ENCODE data around the gene SLTM. TPM values are rescaled to one million over a fixed set of nuclear protein-coding genes. Genes with fewer than 3 reads are reported as not detected.
A peak's percentile ranks its signal among the peaks of the same experiment; 100 is the strongest.

SLTM gene
- total RNA-seq, 2 experiments from 2014 or later, result 183 to 189 TPM

DNA sequence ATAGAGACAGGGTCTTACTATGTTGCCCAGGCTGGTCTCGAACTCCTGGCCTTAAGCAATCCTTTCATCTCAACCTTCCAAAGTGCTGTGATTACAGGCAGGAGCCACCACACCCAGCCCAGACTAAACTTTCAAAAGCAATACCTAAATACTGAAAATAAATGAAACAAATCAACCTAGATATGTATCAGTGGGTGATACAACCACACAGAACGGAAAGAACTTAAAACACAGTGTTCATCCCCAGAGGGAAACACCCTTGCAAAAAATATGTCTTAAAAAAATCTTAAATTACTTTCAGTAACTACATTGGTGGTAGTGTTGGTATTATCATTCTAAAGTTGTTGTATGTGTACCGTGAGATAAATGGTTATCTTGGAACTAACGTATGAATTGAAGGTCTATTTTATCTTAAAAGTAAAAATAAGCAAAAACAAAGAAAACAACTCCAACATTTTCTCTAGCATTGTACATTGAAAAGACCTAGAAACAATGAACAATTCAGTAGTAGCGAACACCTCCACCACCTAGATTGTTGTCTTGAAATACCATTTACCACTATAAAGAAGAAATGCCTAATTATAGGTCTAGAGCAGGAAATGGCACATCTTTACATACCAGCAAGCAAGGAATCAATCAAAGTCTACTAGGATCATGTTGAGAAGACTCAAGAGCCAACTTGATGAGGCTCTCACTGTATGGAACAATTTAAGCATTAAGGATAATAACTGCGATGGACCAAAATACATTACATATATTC is 24.7 kb downstream of the SLTM start:
- ATAC-seq (ENCODE audit: poor library complexity) (peak; percentile 49), DNase-seq (peak in 1 of 14 experiments; percentile 30)
- H3K4me1 ChIP-seq (ENCODE audit: insufficient read depth, low read length), result peaks cover 7% of the 10 kb centered on the region
- H3K36me3 Mint-ChIP-seq (ENCODE audit: low read depth), result peaks cover 90% of the 10 kb centered on the region
- H3K4me3 Mint-ChIP-seq, result peak overlapping the region; percentile 36
- H3K27ac Mint-ChIP-seq, result peak overlapping the region; percentile 34
- H3K27me3 Mint-ChIP-seq, result no peaks in the 10 kb centered on the region
- no peak overlapping the region for H3K27ac ChIP-seq (ENCODE audit: low read depth in 1 of 2, low read length in 2 of 2)
- intact Hi-C loops (cut with DNase I, micrococcal nuclease), result no loop called here
- H3K9me3 Mint-ChIP-seq, result no peaks in the 10 kb centered on the region
- no peaks in the 10 kb centered on the region for H3K27me3 ChIP-seq (ENCODE audit: control insufficient read depth in 1 of 2, insufficient read depth in 2 of 2, low read length in 2 of 2)
- H3K36me3 ChIP-seq (ENCODE audit: insufficient read depth, low read length), result peaks cover 38% of the 10 kb centered on the region
- peaks cover 47% of the 10 kb centered on the region for H3K4me1 Mint-ChIP-seq (ENCODE audit: low read depth)
- no peak overlapping the region for H3K4me3 ChIP-seq (ENCODE audit: low read length)
- no peaks in the 10 kb centered on the region for H3K9me3 ChIP-seq (ENCODE audit: control insufficient read depth in 1 of 2, insufficient read depth in 1 of 2, low read length in 2 of 2)
- POLR2A ChIA-PET, result no interaction called here
- CTCF ChIA-PET, result no interaction called here
- TF ChIP-seq CTCF (IDR thresholded peaks at IDR 0.05), result no peak

- no peak overlapping the region for H3K27ac ChIP-seq (ENCODE audit: low read depth in 1 of 2, low read length in 2 of 2)
- no peaks in the 10 kb centered on the region for H3K4me1 ChIP-seq (ENCODE audit: insufficient read depth, low read length)
- Mint-ChIP-seq H3K9me3 (no peaks in the 10 kb centered on the region), H3K4me3 (no peak overlapping the region), H3K36me3 (ENCODE audit: low read depth) (peaks cover 71% of the 10 kb centered on the region), H3K27me3 (no peaks in the 10 kb centered on the region), H3K4me1 (ENCODE audit: low read depth) (peaks cover 20% of the 10 kb centered on the region), H3K27ac (no peak overlapping the region)
- no peaks in the 10 kb centered on the region for H3K27me3 ChIP-seq (ENCODE audit: control insufficient read depth in 1 of 2, insufficient read depth in 2 of 2, low read length in 2 of 2)
- intact Hi-C loops (cut with DNase I, micrococcal nuclease), result no loop called here
- H3K4me3 ChIP-seq (ENCODE audit: low read length), result no peak overlapping the region
- POLR2A ChIA-PET, result interaction anchor here (1.1 kb wide), 1 partner anchor 735 kb away, joined by 6 read pairs; no protein-coding TSS in a partner anchor
- CTCF ChIA-PET, result no interaction called here
- ATAC-seq (ENCODE audit: poor library complexity) (no peak), DNase-seq (no peak)
- peaks cover 50% of the 10 kb centered on the region for H3K36me3 ChIP-seq (ENCODE audit: insufficient read depth, low read length)
- no peak for TF ChIP-seq CTCF (IDR thresholded peaks at IDR 0.05)
- H3K9me3 ChIP-seq (ENCODE audit: control insufficient read depth in 1 of 2, insufficient read depth in 1 of 2, low read length in 2 of 2), result no peaks in the 10 kb centered on the region
Measured at GRCh38 chr15:58900631-58901030, 32.8 kb downstream of the SLTM start.

DNA sequence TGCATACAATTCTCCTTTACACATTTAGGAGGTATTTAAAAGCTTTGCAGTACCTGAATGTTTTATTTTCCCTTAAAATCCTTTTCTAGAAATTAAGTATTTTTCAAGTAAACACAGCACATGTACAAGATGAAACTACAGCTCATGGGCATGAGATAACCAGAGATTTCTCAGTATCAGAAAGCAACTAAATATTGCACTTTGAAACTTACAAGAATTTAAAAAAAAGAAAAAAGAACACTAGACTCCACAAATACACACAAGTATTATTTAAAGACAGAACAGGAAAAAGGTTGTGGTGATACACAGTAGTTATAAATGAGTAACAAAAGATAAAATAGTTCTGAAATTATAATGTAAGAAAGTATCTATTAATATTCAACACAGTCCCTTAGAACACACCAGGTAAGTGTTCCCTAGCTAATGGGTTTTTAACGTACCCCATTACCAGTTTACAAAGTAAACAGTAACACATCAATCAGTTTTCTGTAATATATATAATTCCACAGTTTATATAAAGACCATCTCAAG is 35.3 kb downstream of the SLTM start:
- Mint-ChIP-seq H3K27me3 (no peaks in the 10 kb centered on the region), H3K4me3 (no peak overlapping the region), H3K36me3 (ENCODE audit: low read depth) (peaks cover 83% of the 10 kb centered on the region), H3K4me1 (ENCODE audit: low read depth) (peaks cover 27% of the 10 kb centered on the region), H3K27ac (peak overlapping the region; percentile 48), H3K9me3 (no peaks in the 10 kb centered on the region)
- Histone ChIP-seq H3K4me3 (ENCODE audit: low read length) (no peak overlapping the region), H3K27ac (ENCODE audit: low read depth in 1 of 2, low read length in 2 of 2) (no peak overlapping the region), H3K4me1 (ENCODE audit: insufficient read depth, low read length) (no peaks in the 10 kb centered on the region), H3K9me3 (ENCODE audit: control insufficient read depth in 1 of 2, insufficient read depth in 1 of 2, low read length in 2 of 2) (no peaks in the 10 kb centered on the region), H3K36me3 (ENCODE audit: insufficient read depth, low read length) (peaks cover 72% of the 10 kb centered on the region), H3K27me3 (ENCODE audit: control insufficient read depth in 1 of 2, insufficient read depth in 2 of 2, low read length in 2 of 2) (no peaks in the 10 kb centered on the region)
- POLR2A ChIA-PET, result interaction anchor here (1.3 kb wide), 1 partner anchor 22 kb away, joined by 3 read pairs; no protein-coding TSS in a partner anchor
- CTCF ChIA-PET, result interaction anchor here (0.6 kb wide), 1 partner anchor 16 kb away, joined by 4 read pairs; no protein-coding TSS in a partner anchor
- no peak for TF ChIP-seq CTCF (IDR thresholded peaks at IDR 0.05)
- DNase-seq (no peak), ATAC-seq (ENCODE audit: poor library complexity) (no peak)
- intact Hi-C loops (cut with DNase I, micrococcal nuclease), result no loop called here

All from CD4-positive, alpha-beta T cell (primary cell).